Kasumi-1 (cell line): ENCODE results near the gene HOXC13.
A peak's percentile ranks its signal among the peaks of the same experiment; 100 is the strongest.

Experiments
- DNase-seq, 2 experiments: peaks; one replicate each; lab custom pipeline; 2025; lab: John Stamatoyannopoulos, UW

HOXC13 gene

DNA sequence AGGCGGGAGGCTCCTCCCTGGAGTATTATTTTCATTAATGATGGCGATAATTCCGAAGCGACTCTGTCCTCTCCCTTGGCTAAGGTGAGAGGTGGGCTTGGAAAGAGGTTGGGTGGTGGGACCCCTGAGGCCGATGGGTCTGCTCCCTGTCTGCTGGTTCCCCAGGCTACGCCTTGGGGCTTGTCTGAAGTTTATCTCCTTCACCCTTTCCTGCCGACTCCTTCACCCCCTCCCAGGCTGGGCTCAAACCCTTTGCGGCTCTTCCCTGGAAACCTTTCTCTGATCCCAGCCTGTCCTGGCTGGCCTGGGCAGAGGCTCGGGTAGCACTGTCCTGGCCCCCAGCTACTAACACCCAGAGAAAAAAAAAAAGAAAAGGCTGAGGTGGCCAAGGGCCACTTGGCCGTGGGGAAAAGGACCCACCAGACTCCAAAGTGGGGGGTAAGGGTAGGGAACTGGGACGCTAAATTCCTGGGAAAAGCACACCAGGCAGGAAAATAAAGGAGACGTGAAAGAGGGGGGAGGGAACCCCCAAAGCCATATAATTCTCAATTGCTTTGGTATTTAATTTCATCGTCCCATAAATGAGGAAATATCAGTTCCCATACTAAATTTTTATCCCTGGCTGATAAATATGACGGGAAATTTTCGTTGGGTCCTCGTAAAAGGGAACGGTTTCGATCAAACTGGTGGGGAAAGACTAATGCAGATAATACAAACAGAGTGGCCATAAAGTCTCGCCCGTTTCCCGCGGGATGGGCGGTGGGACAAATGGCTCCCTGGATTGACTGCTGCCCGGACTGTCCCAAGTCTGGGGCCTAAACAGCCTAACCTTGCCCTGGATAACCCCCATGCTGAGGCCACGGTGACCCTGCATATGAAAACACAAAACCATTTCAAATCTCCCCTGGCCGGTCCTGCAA lies 44.3 kb downstream of the HOXC13 start:
- no peak for DNase-seq

DNA sequence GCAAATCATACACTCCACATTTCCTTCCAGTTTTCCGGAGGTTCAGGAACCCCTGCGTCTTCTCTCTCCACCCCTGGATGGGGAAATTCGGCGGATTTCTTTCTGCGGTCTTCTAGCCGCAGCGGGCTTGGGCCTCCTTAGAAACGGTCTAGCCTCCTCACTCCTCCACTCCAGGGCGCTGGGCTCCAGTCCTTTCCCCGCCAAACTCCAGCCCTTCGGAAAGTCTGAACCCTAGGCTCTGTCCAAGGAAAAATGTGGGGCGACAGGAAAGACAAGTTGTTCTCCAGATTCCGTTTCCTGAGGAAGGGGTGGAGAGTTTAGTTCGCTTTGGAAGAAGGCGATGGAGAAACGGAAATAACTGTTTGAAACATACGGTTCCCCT lies 44.9 kb downstream of the HOXC13 start:
- no peak for DNase-seq

DNA sequence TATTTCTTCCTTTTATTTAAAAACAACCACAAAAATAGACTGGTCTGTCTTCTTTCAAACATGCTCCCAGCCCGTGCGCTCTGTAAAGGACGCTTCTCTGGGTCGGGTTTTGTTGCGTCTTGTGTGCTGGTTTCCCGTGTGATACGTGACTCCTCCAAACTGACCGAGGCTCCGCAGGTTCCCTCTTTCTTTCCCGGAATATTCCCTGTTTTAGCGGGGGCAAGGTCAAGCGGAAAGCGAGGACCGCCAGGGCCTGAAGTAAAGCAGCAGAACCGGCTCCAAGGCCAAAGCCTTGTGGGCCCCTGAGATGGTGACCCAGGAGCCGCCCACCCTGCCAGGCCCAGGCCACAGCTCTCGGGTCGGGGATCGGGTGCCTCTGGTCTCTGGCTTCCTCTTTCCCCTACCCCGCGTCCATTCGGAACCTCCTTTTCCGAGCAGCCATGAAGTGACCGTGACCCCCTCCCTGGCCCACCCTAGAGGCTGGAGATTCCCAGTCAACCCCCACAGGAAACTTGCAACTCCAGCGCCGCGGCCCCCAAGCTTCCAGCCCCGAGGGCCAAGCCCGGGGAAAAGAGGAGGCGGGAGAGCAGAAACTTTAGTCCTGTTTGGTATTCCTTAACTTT lies 45.4 kb downstream of the HOXC13 start:
- no peak for DNase-seq

DNA sequence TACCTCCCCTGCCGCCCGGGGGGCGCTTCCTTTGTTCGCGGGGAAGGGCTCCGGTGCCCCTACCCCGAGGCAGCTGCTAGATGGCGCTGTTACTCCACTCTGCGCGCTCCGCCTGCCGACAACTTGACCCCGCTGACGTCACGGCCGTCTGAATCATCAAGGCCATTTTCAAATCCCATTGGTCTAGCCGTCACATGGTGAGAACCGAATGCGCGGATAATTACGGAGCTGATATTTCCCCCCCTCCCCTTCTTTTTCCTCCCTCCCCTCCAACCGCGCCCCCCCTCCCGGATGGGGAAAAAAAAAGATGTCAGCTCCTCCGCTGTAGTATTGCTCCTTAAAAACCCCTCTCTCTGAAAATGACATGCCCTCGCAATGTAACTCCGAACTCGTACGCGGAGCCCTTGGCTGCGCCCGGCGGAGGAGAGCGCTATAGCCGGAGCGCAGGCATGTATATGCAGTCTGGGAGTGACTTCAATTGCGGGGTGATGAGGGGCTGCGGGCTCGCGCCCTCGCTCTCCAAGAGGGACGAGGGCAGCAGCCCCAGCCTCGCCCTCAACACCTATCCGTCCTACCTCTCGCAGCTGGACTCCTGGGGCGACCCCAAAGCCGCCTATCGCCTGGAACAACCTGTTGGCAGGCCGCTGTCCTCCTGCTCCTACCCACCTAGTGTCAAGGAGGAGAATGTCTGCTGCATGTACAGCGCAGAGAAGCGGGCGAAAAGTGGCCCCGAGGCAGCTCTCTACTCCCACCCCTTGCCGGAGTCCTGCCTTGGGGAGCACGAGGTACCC lies 46.5 kb downstream of the HOXC13 start, which contains the start of gene HOXC10:
Gene HOXC10 (plus strand): TSS at position 246 of the 791 bp plus-strand sequence. CDS start 114 bp downstream, at position 360.
- no peak for DNase-seq

DNA sequence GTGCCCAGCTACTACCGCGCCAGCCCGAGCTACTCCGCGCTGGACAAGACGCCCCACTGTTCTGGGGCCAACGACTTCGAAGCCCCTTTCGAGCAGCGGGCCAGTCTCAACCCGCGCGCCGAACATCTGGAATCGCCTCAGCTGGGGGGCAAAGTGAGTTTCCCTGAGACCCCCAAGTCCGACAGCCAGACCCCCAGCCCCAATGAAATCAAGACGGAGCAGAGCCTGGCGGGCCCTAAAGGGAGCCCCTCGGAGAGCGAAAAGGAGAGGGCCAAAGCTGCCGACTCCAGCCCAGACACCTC lies 47.0 kb downstream of the HOXC13 start:
- DNase-seq: no peak

DNA sequence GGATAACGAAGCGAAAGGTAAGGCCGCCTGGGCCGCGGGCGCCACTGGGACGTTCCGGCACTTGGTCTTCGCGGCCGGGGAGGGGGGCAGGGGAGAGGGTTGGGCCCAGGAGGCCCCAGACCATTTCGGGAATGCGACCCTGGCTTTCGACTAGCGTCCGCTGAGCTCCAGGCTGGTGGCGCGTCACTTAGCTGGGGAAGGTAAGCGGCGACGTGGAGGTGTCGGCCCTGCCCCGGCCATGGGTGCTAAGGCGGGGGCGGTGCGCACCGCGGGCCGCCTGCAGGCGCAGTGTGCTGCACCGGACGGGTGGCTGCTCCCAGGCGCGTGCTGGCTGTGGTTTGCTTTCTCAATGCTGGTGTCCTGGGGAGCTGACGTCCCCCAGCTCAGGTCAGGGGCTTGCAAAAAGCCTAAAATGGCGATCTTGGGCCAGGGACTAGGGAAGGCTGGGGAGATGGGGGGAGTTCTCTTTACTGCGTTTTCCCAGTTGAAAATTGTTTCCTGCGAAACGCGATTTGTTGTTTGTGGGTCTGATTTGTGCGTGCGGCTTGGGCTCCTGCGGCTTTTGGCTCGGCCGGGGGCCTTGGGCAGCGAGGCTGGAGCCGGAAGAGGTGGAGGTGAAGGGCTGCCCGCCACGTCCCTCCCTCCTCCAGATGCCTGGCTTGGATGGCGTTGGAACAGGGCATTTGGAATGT lies 47.5 kb downstream of the HOXC13 start:
- DNase-seq: no peak

DNA sequence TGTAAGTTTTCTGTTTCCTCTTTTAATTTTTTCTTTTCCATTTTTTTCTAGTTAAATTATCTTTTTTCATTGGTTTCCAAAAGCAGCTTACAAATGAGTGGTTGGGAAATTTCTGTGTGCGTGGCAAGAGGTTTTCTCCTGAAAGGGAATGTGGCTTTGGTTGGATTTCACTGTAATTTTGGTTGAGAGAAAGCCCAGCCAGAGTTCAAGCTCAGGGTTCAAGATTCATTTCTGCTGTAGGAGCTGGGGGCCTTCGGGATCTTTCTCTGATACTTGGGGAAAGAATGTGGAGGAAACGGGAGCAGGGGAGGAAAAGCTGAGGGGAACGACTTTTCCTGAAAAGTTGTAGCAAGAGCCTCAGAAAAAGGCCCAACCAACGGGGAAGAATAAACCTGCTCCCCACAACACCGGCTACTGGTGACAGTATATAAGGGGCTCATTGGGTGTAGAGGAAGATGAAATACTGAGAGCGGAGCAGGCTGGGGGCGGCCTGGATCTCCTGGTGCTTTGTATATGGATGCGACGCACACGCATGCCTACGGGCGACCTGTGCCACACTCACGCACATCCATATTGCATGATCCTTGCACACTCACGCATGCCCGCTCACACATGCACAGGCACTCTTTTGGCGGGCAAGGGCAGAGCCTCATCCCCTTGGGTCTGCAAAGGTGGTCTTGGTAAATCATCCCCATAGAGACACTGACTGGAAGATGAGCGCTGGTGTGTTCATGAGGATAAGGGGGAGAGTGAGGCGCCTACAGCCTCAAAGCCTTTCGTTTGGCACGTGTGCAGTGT lies 48.3 kb downstream of the HOXC13 start:
- no peak for DNase-seq

DNA sequence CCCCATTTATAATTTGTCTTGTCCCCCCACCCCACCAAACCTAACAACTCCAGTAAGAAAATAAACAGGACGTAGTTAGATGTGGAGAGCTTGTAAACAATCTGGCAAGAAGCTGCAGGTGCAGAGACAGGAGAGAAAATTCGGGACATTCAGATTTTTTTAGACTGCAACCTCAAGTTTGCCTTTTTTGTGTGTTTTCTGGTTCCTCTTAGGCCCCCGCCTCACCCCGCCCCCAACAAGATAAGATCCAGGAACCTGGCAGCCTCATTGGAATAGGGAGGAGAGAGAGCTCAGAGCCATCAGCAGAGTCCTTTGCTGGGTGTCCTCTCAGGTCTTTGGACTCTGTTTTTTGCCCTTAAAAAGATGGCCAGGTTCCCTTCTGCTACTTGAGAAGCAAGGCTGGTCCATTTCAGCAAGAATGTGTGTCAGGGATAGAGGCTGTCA lies 49.2 kb downstream of the HOXC13 start:
- no peak for DNase-seq

DNA sequence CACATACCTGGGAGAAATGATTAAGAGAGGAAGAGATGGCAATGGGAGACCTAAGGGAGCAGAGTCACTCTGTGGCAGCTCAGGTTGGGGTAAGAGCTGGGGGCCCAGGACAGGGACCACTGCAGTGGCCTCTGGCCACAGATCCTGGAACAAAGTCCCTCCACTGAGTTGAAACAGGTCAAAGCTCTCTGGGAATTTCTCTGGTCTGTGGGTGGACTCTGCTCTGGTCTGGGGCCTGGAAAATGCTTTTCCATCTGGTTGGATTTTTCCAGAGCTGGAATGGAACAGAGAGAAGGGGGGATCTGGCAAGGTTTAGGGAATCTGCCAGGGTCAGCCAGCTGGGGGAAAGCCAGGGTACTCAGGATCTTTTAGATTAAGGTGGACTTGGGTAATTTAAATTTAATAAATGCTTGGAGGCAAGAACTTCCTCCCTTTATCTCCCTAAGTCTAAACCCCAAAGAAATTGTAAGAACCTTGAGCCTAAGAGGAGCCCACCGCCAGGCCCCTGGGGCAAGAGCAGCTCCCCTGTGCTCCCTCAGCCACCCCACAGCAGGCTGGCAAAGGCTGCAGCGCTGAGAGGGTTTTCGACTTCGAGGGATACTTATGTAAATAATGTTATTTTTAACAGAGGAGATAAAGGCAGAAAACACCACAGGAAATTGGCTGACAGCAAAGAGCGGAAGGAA lies 50.1 kb downstream of the HOXC13 start:
- no peak for DNase-seq

DNA sequence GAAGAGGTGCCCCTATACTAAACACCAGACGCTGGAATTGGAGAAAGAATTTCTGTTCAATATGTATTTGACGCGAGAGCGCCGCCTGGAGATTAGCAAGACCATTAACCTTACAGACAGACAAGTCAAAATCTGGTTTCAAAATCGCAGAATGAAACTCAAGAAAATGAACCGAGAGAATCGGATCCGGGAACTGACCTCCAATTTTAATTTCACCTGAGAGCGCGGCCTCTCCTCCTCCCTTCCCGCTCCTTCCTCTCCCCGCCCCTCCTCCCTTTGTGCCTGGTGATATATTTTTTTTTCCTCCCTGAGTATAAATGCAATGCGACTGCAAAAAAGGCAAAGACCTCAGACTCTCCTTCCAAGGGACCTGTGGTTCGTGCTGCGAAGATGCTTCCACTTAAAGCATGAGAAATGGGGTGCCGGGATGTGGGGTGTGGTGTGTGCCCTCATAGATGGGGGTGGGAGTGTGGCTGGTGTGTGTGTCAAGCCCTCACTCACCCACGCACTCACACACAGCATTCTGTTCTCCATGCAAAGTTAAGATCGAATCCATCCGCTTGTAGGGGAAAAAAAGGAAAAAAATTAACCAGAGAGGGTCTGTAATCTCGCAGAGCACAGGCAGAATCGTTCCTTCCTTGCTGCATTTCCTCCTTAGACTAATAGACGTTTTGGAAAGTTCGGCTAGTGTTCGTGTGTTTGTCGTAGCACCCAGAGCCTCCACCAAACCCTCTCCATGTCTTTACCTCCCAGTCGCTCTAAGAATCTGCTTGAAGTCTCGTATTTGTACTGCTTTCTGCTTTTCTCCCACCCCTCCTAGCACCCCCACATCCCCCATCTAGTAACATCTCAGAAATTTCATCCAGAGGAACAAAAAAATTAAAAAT lies 50.8 kb downstream of the HOXC13 start:
- DNase-seq: peak; percentile 50 to 78

DNA sequence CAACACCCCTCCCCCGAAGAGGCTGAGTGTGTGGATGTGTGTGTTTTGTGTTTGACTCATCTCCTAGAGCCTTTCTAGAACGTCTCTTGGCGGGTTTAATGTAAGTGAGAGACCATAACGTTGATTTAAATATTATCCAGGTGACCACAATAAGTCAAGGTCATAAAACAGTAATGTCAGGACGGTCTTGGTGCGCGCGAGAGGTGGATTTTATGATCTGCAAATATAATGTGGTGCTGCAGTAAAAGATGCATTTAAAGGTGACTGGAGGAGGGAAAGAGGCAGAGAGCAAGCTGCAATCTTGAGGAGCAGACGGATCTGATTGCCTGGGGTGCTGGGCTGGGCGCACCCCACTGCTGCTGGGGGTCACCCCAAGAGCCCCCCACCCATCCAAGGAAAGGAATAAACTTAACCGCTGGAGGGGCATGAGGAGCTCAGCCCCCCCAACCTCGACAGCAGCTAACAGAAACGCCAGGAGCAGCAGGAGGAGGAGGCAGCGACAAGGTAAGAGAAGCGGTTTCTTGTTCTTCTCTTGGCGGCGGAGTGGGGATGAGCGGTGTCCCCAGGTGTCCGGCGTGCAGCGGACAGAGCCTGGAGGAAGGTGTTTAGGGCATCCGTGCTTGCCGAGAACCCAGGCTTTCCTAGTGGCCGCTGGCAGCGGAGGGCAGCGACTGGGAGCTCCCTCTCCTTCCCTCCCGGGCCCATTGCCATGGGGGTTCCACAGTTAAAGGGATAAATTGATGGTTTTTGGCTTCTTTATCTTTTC lies 51.9 kb downstream of the HOXC13 start:
- DNase-seq: no peak

DNA sequence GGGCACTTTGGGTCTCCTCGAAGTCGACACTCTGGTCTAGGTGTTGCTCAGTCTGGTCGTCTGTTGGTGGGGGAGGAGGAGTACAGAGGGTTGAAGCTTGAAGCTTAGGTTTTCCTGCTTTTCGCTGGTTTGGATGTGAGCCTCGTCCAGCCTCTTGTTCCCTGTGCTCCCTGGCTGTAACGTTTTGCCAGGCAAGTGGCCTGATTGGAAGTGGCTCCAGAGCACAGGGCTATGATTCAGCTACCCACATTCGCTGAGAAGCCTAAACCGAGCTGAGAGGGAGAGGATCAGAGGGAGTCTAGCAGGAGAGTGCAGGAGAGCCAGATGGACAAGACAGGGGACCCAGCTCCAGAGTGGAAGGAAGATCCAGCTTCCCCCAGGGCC lies 52.4 kb downstream of the HOXC13 start:
- DNase-seq: no peak

DNA sequence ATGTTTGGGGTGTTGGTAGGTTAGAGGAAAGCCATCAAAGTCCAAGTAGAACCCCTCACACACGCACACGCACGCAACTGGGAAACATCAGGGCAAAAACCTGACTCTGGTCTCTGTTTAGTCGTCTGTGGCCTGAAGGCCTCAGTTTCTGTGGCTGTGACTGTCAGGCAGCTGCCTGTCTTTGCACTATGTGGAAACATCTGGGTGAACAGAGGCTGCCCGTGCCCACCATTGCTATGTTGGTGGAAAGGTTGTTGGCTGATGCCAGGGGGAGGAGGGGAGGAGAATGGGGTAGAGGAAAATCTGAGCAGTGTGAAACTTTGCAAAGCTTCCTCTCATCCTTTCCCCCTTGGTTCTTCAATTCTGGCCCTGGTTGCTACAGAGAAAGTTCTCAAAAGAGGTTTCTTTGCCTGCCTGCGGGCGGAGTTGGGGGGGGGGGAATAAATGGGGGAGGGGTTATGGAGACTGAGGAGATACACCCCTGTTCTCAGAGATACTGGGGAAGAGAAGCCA lies 53.8 kb downstream of the HOXC13 start:
- DNase-seq: no peak

DNA sequence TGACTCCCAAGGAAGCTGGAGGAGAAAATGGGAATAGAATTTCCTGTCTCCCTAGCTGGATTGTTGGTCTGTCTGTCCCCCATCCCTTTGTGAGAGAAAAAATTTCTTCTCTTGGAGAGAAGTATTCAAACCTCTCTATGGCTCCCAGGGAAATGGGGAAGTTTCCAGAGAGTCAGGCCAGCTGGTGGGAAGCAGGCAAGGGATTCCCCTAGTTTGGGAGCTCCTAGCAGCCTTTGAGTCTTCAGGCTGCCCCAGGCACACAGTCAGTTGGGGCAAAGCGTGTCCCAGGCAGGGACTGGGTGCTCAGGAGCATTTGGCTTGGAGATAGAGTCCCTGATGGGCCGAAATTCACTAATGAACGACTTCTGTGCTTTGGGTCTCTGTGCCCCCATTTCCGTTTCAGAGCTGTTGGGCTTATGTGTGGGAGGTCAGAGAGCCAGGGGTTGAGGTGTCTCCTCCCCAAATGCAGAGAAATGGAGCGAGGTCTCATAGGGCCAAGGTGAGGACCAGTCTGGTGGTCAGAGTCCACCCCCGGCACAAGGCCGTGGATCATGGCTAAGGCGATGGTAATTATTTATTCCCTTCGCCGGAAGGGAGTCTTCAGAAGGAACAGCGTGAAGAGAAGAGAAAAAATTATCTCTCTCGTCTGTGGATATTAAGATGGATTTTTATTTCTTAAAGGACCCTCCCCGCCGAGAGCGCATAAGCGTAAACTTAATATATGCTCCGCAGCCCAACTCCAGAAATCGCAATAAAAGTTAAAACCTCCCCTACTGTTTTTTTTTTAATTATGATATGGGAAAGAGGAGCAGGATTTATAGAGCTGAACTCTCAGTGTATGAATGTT lies 54.8 kb downstream of the HOXC13 start:
- DNase-seq: no peak

DNA sequence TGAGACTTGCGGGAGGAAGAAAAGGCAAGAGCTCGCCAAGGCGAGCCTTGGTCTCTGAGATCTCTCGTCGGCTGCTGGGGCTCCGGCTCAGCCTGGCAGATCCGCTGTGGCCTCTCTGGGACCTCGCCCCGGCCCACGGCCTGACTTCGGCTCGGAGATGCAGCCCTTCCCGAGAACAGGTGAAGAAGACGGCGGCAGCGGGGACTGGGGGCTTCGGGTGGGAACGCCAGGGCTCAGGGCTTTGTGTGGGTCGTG lies 55.3 kb downstream of the HOXC13 start:
- no peak for DNase-seq

DNA sequence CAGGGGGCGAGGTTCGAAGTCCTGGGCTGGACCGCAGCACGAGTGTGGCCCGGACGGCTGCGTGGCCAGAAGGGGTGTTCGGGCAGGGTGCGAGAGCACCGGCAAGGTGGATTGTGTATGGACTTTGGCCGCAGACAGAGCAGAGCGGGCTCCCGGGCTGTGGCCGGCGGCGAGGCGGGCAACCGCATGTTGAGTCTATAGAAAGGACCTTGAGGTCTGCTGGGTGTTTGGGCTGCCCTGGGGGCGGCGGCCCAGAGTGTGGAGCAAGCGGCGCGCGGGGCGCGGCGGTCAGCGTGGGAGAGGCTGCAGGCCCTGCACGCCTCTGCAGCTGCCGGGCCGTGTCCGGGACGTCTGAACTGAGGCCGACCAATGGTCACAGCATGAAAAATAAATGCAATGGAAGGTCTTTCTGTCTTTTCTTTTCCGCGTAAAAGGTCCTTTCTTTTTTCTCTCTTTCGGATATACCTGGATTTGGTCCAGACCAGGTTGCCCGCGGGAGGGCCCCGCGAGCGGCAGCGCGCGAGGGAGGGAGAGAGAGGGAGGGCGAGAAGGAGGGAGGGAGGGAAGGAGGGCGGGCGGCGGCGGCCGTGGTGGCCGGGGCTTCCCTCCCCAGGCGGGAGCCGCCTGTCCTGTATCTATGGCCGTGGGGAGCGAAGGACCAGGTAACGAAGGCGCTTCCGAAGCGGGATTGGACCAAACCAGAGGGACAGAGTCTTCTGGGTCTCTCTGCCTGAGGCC lies 55.8 kb downstream of the HOXC13 start:
- DNase-seq: no peak

DNA sequence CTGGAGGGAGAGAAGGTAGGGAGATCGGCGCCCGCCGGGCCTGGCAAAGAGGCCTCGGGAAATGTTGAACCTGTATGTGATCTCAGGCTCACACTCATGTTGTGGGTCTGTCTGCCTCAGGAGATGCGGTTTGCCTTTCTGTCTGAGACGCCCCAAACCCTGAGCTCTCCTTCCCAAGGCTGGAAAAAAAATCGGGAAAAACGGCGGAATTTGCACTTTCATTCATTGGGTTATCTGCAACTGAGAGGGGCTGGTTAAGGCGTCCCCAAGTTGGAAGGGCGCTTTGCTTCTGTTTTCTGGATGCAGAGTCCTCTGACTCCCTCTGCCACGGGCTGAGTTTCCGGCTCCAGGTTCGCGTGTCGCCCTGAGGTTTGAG lies 56.4 kb downstream of the HOXC13 start:
- no peak for DNase-seq
